Osteocyte (in vitro differentiated cells): ENCODE data around the gene SPTBN2. TPM values are rescaled to one million over a fixed set of nuclear protein-coding genes. Genes with fewer than 3 reads are reported as not detected.

Experiments
- DNase-seq: peaks from one replicate; pipeline ENCODE4 v3.0.0; 2021; ENCODE audit warnings: mixed read lengths; ENCODE audit not compliant: unreplicated experiment; ENCODE audit errors: extremely low spot score
- H3K27ac Mint-ChIP-seq: one replicate; pipeline ENCODE4 v1.8.0; 2021; ENCODE audit warnings: mild to moderate bottlenecking, mixed read lengths; ENCODE audit not compliant: unreplicated experiment
- H3K27me3 Mint-ChIP-seq: one replicate; pipeline ENCODE4 v1.8.0; 2021; ENCODE audit warnings: mixed read lengths; ENCODE audit not compliant: unreplicated experiment
- H3K36me3 Mint-ChIP-seq: one replicate; pipeline ENCODE4 v1.8.0; 2021; ENCODE audit warnings: mixed read lengths; ENCODE audit not compliant: unreplicated experiment
- H3K4me1 Mint-ChIP-seq: one replicate; pipeline ENCODE4 v1.8.0; 2021; ENCODE audit warnings: mixed read lengths; ENCODE audit not compliant: unreplicated experiment
- H3K4me3 Mint-ChIP-seq: one replicate; pipeline ENCODE4 v1.8.0; 2021; ENCODE audit warnings: mild to moderate bottlenecking, moderate library complexity, mixed read lengths; ENCODE audit not compliant: unreplicated experiment
- H3K9me3 Mint-ChIP-seq: one replicate; pipeline ENCODE4 v1.8.0; 2021; ENCODE audit warnings: mixed read lengths; ENCODE audit not compliant: unreplicated experiment
- total RNA-seq: library from RNA; stranded (reverse); gene quantifications from 2 replicates; pipeline ENCODE4 v1.2.1, GENCODE V29; 2021
- TF ChIP-seq, protein P1 (sequence below): fragments of 200-600 bp; sonication (generic); IDR thresholded peaks from 2 replicates; pipeline ENCODE4 v1.5.0; 2021; ENCODE audit warnings: antibody characterized with exemption, mild to moderate bottlenecking, moderate library complexity

Gene SPTBN2
- total RNA-seq, 1 donor from 2014 or later = 12.6 TPM

DNA sequence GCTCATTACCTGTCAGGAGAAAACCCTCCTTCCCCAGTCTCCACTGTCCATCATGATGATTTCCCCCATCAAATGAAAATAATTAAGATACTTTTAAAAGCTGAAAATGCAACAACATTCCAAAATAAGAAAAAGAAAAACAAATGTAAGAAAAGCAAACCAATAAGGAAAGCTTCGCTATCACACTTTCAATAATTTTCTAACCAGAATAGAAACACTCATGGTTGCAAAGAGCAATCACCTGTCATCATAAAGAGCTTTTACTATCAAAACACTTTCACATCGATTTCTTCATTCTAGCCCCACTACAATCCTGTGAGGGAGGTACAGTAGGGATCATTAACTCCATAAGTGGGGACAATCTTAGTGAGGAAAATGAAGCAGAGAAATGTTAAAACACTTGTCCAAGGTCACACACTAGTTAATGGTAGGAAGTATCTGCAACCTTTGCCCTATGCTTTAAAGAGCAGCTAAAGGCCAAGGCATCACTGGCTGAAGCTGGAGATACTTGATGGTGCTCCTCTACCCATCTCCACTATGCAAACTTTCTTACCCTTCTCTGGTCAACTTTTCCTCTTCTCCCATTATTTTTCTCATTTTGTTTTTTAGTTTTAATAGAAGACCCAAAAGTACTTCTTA lies 53.9 kb downstream of the SPTBN2 start:
- TF ChIP-seq, protein P1, sequence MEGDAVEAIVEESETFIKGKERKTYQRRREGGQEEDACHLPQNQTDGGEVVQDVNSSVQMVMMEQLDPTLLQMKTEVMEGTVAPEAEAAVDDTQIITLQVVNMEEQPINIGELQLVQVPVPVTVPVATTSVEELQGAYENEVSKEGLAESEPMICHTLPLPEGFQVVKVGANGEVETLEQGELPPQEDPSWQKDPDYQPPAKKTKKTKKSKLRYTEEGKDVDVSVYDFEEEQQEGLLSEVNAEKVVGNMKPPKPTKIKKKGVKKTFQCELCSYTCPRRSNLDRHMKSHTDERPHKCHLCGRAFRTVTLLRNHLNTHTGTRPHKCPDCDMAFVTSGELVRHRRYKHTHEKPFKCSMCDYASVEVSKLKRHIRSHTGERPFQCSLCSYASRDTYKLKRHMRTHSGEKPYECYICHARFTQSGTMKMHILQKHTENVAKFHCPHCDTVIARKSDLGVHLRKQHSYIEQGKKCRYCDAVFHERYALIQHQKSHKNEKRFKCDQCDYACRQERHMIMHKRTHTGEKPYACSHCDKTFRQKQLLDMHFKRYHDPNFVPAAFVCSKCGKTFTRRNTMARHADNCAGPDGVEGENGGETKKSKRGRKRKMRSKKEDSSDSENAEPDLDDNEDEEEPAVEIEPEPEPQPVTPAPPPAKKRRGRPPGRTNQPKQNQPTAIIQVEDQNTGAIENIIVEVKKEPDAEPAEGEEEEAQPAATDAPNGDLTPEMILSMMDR = no peak
- no peak for DNase-seq
- Mint-ChIP-seq H3K9me3 (no peaks in the 10 kb centered on the region), H3K27ac (no peak overlapping the region), H3K27me3 (no peaks in the 10 kb centered on the region), H3K4me3 (no peak overlapping the region), H3K36me3 (peaks cover 5% of the 10 kb centered on the region), H3K4me1 (peaks cover 30% of the 10 kb centered on the region)

DNA sequence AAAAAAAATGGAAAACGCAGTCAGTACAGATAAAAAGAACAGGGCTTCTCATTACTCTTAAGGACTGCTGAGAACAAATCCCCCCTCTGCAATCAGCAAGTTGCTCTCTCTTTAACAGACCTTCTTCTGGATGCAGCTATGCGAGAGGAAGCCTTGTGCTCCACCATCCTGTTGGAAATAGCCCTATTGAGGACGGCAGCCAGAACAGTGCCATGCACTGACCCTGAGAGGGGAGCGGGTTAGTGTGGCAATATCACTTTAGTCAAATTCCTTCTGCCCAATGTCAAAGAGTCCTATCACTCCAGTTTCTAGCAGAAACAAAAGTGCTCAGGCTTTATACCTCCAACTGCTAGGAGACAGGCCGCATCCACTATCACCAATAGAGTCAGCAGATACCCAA lies 58.2 kb downstream of the SPTBN2 start:
- no peak for DNase-seq
- peaks cover 16% of the 10 kb centered on the region for H3K36me3 Mint-ChIP-seq
- no peak overlapping the region for H3K4me3 Mint-ChIP-seq
- no peak overlapping the region for H3K27ac Mint-ChIP-seq
- TF ChIP-seq, protein P1 = no peak
- peaks cover 11% of the 10 kb centered on the region for H3K4me1 Mint-ChIP-seq
- H3K9me3 Mint-ChIP-seq = no peaks in the 10 kb centered on the region
- no peaks in the 10 kb centered on the region for H3K27me3 Mint-ChIP-seq

DNA sequence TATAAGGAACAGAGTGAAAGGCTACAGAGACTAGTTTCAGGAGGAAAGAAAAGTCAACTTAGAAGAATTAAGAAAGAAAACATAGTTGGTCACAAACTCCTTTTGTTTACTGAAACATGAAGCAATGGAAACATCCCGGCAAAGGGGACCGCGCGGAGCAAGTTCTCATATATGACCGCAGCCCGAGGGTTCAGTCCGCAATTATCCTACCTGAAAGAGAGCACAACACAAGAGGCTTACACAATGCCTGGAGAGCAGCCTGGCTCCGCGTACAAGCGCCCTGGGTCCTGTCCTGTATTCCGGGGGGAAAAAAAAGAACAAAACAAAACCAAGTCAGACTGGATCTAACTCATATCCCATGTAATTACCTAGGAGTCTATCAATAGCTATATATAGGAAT lies 63.6 kb downstream of the SPTBN2 start:
- H3K4me3 Mint-ChIP-seq = no peak overlapping the region
- H3K9me3 Mint-ChIP-seq = no peaks in the 10 kb centered on the region
- TF ChIP-seq, protein P1 = no peak
- peaks cover 32% of the 10 kb centered on the region for H3K36me3 Mint-ChIP-seq
- H3K27ac Mint-ChIP-seq = peak overlapping the region; percentile 63
- no peaks in the 10 kb centered on the region for H3K4me1 Mint-ChIP-seq
- no peak for DNase-seq
- H3K27me3 Mint-ChIP-seq = no peaks in the 10 kb centered on the region

DNA sequence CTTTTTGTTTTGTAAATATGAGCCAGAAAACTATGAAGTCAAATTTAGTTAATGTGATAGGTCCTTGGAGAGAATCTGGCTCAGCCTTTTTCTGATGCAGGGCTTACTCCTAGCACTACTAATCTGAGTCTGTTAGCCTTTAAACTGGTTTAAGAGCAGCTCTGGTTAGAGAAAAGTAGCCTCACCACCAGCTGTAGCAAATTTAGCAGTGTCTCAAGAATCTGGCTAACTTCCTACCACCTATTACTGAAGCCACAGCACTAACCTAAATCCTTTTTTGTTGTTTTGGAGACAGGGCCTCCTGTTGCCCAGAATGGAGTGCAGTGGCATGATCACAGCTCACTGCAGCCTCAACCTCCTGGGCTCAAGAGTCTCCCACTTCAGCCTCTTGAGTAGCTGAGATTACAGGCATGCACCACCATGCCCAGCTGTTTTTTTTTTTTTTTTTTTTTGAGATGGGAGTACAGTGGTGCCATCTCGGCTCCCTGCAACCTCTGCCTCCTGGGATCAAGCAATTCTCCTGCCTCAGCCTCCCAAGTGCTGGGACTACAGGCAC lies 65.2 kb downstream of the SPTBN2 start:
- Mint-ChIP-seq H3K36me3 (peaks cover 38% of the 10 kb centered on the region), H3K27me3 (no peaks in the 10 kb centered on the region), H3K4me3 (no peak overlapping the region), H3K9me3 (no peaks in the 10 kb centered on the region), H3K27ac (no peak overlapping the region), H3K4me1 (no peaks in the 10 kb centered on the region)
- DNase-seq = no peak
- TF ChIP-seq, protein P1 = no peak

DNA sequence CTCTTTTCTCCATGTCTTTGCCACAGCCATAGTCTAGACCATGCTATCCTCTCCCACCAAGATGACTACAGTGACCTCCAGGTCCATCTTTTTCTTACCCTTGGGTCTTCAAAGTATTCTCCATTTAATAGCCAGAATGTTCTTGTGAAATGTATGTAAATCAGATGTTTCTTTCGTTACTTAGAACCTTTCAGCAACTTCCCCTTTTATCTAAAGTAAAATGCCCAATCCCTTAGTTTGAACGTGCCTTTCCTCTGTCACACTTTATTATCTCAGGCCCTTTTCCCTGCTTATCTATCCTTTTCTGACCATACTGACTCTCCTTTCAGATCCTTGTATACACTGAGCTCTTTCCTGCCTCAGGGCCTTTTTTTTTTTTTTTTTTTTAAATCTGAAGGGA lies 69.3 kb downstream of the SPTBN2 start:
- Mint-ChIP-seq H3K4me3 (no peak overlapping the region), H3K36me3 (peaks cover 16% of the 10 kb centered on the region), H3K4me1 (no peaks in the 10 kb centered on the region), H3K9me3 (no peaks in the 10 kb centered on the region), H3K27ac (no peak overlapping the region), H3K27me3 (no peaks in the 10 kb centered on the region)
- no peak for DNase-seq
- TF ChIP-seq, protein P1 = no peak
